ENCODE measurements around the gene TP53TG5.

The TP53TG5 gene

GRCh38 chr20:45378191-45378590, at the start of gene TP53TG5:
Gene TP53TG5, minus strand, starts transcription at chr20:45378325. Its CDS starts 89 bp downstream, at chr20:45378236.
- DNase-seq = no peak

DNA sequence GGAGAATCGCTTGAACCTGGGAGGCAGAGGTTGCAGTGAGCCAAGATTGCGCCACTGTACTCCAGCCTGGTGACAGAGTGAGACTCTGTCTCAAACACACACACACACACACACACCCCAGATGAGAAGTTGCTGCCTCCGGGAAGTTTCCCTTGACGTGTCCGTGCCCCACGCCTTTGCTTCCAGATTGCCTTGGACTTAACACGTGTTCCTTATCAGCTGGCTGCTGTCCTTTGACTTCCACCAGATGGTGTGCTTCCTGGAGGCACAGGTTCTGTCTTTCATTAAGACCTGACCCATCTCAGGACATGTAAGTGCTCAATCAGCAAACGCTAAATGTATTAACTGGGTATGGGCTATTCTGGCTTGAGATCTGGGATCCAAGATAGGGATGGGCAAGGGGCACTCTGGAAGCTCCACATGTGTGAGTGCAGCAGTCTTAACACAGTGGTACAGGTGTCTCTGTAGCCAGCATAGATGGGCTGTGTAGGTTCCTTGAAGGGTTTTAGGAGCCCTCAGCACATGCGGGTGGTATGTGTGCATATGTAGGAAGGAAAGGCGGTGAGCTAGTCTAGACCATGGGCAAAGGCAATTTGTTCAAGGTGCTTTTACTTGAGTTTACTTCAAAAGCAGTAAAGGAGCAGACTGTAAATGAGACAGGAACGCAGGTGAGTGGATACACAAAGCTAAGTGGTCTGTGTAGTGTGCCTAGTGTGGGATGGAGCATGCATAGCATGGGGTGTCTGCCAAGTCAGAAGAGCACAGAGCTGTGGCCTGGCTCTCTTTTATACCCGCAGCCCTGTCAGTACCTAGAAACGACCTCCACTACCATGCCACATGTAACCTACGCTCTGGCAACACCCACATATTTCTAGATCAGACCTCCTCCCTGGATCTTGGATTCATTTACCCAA, 49.4 kb upstream of the TP53TG5 start:
- no peak for DNase-seq

DNA sequence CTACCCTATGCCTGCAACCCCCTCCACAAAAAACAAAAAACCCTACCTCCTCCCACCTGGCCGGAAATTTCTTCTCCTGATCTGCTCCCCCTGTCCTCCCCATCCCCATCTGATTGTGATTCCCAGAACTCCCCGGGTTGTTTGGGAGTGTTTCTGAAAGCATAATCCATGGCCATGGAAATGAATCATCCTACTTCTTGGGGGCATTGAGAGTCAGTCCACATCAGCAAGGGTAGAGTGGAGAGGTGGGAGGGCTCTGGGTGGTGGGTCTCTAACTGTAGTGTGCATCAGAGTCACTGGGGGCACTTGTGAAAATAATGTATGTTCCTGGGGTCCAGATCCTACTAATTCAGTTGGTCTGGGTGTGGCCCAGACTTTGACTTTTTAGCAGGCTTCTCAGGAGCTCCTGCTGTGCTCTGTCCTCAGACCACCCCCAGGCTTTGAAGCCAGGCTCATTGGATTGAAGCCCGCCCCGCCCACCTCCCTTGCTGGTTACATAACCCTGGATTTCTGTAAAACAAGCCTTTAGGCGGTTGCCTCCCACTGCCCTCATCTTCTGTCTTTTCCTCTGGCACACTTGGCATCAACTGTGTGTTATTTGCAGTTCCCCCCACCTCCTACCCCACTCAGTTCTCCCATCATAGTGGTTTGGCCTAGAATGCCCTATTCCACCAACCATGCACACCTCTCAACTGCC, 48.3 kb upstream of the TP53TG5 start:
- no peak for DNase-seq

- no peak for DNase-seq
These were observed 47.4 kb upstream of the TP53TG5 start for GRCh38 chr20:45425561-45425960.

- DNase-seq = no peak
These were observed 45.6 kb upstream of the TP53TG5 start for GRCh38 chr20:45423700-45424099.

DNA sequence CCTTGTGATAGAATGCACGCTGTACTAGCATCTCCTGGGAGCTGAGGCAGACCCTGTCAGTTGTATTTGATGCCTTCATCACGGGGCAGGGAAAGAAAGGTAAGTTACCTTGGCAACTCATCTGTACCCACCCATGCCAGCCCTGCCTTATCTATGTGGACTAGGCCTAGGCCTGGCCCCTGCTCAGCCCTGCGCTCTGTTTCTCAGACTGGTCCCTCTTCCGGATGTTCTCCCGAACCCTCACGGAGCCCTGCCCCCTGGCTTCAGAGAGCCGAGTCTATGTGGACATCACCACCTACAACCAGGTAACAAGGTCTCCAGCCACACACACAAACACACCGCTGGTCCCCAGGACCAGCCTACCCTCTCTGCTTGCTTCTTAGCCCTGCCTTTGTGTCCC, 42.0 kb upstream of the TP53TG5 start:
- no peak for DNase-seq

DNA sequence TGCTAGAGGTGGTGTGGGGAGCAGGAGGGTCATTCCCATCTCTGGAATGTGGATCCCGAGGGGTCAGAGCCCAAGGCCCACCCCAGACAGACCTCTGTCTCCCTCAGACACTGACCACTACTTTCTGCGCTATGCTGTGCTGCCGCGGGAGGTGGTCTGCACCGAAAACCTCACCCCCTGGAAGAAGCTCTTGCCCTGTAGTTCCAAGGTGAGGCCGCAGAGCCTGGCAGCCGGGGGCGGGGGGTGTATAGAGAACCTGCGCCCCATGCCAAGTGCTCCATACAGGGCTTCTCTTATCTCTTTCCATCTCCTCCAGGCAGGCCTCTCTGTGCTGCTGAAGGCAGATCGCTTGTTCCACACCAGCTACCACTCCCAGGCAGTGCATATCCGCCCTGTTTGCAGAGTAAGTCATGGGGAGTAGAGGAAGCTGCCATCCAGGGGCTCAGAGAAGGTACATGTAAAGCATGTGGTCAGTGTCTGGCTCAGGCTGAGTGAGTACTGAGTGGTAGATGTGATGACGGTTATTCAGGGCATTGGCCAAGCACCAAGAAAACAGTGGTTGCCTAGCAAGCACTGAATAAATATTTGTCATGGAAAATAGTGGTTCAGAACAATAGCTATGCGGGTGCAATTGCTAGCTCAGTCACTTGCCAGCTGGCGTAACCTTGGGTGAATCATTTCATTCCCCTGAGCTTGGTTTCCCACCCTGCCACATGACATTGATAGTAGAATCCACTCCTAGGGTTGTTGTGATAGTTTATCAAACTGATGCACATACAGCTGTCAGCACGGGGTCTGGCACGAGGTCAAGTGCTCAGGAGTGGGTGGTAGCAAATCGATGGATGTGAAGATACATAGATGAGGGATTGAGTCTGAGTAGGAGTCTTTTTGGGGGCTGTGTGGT, 41.3 kb upstream of the TP53TG5 start:
- peak; percentile 27 for DNase-seq

DNA sequence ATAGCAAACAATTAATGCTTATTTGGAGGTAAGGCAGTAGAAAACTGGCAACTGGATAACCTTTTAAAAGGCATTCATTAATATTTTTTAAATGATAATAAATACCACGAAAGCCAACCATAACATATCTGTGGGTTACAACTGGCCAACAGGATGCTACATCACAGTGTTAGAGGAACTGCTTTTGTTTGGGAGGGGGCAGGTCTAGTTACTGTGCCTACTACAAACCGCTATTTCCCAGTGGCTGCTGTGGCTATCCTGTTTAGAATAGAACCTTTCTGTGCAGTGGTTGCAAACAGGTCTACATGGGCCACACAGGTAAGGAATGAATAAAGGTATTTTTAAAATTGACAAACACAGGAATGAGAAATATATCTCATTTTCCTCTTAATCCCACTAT, 38.8 kb upstream of the TP53TG5 start:
- DNase-seq = no peak

GRCh38 chr20:45415822-45416637, 37.9 kb upstream of the TP53TG5 start, which contains the start of gene PIGT:
Gene PIGT, plus strand, starts transcription at chr20:45416141. Its CDS starts 16 bp downstream, at chr20:45416157.
- DNase-seq = peak; percentile 88

- DNase-seq = no peak
These were observed 35.4 kb upstream of the TP53TG5 start for GRCh38 chr20:45413479-45413878.

- DNase-seq = no peak
These were observed 34.5 kb upstream of the TP53TG5 start for GRCh38 chr20:45412653-45413052.

DNA sequence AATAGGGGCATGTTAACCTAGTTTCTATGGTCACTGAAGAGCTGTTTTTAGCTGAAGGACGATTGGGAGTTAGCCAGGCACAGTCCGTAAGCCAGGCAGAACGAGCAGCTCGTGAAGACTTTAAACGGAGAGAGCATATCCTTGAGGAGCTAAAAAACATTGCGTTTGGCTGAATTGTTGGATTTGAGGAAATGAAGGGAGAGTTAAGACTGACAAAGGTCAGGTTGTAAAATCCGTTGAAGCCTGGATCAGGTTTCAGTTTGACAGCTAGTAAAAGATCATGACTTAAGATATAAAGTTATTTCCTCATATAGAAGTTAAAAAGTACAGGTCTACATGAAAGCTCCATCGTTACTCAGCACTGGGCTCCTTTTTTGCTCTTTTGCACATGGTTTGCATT, 32.8 kb upstream of the TP53TG5 start:
- no peak for DNase-seq

GRCh38 chr20:45409521-45410272, 31.6 kb upstream of the TP53TG5 start:
- DNase-seq = no peak

DNA sequence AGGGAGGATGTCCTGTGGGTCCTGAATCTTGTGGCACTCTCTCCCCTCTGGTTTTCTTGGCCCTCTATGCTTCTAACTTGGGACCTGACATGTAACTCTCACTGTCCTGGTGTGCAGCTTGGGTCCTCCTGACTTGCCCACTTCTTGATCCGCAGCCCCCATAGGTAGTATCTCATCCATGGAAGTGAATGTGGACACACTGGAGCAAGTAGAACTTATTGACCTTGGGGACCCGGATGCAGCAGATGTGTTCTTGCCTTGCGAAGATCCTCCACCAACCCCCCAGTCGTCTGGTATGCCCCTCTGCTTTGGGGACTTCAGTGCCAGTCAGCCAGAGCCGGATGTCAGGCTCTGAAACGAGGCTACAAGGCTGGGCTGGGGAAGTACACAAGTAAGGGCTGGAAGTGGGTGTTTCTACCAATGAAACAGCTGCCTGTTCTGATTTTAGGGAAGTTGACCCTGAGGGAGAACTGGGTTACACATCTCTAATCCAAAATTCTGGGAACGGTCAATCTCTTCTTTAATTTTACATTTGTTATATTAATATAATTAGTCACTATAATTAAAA, 30.6 kb upstream of the TP53TG5 start:
- DNase-seq = no peak

GRCh38 chr20:45407783-45408645, 29.9 kb upstream of the TP53TG5 start, which contains the start of gene DBNDD2:
Gene DBNDD2, plus strand, starts transcription at chr20:45408289. Its CDS starts 179 bp downstream, at chr20:45408468.
- no peak for DNase-seq

GRCh38 chr20:45407067-45407745, 29.1 kb upstream of the TP53TG5 start:
- no peak for DNase-seq

- DNase-seq = peak; percentile 23
These were observed 28.3 kb upstream of the TP53TG5 start for GRCh38 chr20:45406260-45407066.

- DNase-seq = no peak
These were observed 27.6 kb upstream of the TP53TG5 start for GRCh38 chr20:45405571-45406259.
